GM23338 (cell line): ENCODE measurements around the gene CNOT4.

Source experiments
- CTCF ChIP-seq, 2 experiments: fragments of 200-600 bp in 1 of 2; sonication (generic) in 1 of 2; conservative IDR thresholded peaks; 2 replicates each; pipeline versions ENCODE4 v1.5.1 to v1.6.1; 2016 to 2017; ENCODE audit warnings: antibody characterized with exemption in 2 of 2, low read depth in 2 of 2, mild to moderate bottlenecking in 2 of 2, moderate library complexity in 1 of 2
- EZH2 ChIP-seq: fragments of 200-600 bp; sonication (generic); IDR thresholded peaks from one replicate; pipeline ENCODE4 v1.8.0; 2017; ENCODE audit warnings: antibody characterized with exemption, mild to moderate bottlenecking, low read depth; ENCODE audit not compliant: unreplicated experiment
- POLR2AphosphoS5 ChIP-seq: IDR thresholded peaks from 2 replicates; pipeline ENCODE4 v1.6.1; 2016; ENCODE audit warnings: antibody characterized with exemption, low read depth
- ZNF331 ChIP-seq: fragments of 250-450 bp; sonication (Bioruptor Pico); IDR thresholded peaks from 2 replicates; pipeline ENCODE4 v1.5.0; 2020; ENCODE audit warnings: low read depth, mild to moderate bottlenecking, moderate library complexity
- TF ChIP-seq, protein P1 (sequence below): IDR thresholded peaks from one replicate; pipeline ENCODE4 v1.6.1; 2018; ENCODE audit warnings: antibody characterized with exemption; ENCODE audit not compliant: unreplicated experiment

- TF ChIP-seq POLR2AphosphoS5 = no peak
- TF ChIP-seq ZNF331 (CRISPR knock-in tag) = no peak
- no peak for TF ChIP-seq CTCF (conservative IDR thresholded peaks at IDR 0.05; ENCODE audit: low read depth in 2 of 2)
- TF ChIP-seq, protein P1, sequence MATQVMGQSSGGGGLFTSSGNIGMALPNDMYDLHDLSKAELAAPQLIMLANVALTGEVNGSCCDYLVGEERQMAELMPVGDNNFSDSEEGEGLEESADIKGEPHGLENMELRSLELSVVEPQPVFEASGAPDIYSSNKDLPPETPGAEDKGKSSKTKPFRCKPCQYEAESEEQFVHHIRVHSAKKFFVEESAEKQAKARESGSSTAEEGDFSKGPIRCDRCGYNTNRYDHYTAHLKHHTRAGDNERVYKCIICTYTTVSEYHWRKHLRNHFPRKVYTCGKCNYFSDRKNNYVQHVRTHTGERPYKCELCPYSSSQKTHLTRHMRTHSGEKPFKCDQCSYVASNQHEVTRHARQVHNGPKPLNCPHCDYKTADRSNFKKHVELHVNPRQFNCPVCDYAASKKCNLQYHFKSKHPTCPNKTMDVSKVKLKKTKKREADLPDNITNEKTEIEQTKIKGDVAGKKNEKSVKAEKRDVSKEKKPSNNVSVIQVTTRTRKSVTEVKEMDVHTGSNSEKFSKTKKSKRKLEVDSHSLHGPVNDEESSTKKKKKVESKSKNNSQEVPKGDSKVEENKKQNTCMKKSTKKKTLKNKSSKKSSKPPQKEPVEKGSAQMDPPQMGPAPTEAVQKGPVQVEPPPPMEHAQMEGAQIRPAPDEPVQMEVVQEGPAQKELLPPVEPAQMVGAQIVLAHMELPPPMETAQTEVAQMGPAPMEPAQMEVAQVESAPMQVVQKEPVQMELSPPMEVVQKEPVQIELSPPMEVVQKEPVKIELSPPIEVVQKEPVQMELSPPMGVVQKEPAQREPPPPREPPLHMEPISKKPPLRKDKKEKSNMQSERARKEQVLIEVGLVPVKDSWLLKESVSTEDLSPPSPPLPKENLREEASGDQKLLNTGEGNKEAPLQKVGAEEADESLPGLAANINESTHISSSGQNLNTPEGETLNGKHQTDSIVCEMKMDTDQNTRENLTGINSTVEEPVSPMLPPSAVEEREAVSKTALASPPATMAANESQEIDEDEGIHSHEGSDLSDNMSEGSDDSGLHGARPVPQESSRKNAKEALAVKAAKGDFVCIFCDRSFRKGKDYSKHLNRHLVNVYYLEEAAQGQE = no peak
- TF ChIP-seq EZH2 = no peak
Measured at GRCh38 chr7:135508883-135509588, 866 bp downstream of the CNOT4 start.
